A673 (cell line): ENCODE measurements around the gene BUB1B. TPM values are rescaled to one million over a fixed set of nuclear protein-coding genes. Genes with fewer than 3 reads are reported as not detected.

Experiments used
- BruUV-seq: library from RNA; stranded (reverse); fragments of 400-500 nt; replicated peaks from 2 replicates; lab custom pipeline; 2021; lab: Mats Ljungman, UMichigan
- CTCF ChIA-PET: fragments of 300-600 bp; sonication (Branson Sonifier 250); formaldehyde crosslinking; loops from one replicate; lab custom pipeline; 2022; ENCODE audit warnings: antibody characterized with exemption; lab: Charles Lee
- POLR2A ChIA-PET: fragments of 300-600 bp; sonication (Branson Sonifier 250); formaldehyde crosslinking; loops from one replicate; lab custom pipeline; 2022; ENCODE audit warnings: antibody characterized with exemption; ENCODE audit not compliant: low non-redundant PET; lab: Charles Lee
- DNase-seq: peaks from one replicate; pipeline ENCODE4 v3.0.0-alpha.2; 2015; ENCODE audit warnings: low spot score
- H3K27ac ChIP-seq: fragments of 200-600 bp; sonication (generic); 2 replicates; pipeline ENCODE4 v1.5.1; 2016; ENCODE audit warnings: mixed run types, low read depth, mild to moderate bottlenecking, mixed read lengths, antibody characterized with exemption, low read length; ENCODE audit not compliant: poor library complexity, severe bottlenecking
- H3K27me3 ChIP-seq: fragments of 200-600 bp; sonication (generic); replicated peaks from 2 replicates; pipeline ENCODE4 v1.6.1; 2017; ENCODE audit warnings: mixed run types, low read depth, mild to moderate bottlenecking, mixed read lengths, antibody characterized with exemption, low read length; ENCODE audit not compliant: insufficient read depth, poor library complexity
- H3K36me3 ChIP-seq: fragments of 200-600 bp; sonication (generic); 2 replicates; pipeline ENCODE4 v1.6.1; 2016; ENCODE audit warnings: mixed run types, mild to moderate bottlenecking, mixed read lengths, antibody characterized with exemption, low read length; ENCODE audit not compliant: insufficient read depth, poor library complexity, severe bottlenecking
- H3K4me1 ChIP-seq: fragments of 200-600 bp; sonication (generic); 2 replicates; pipeline ENCODE4 v1.6.1; 2017; ENCODE audit warnings: mixed run types, mild to moderate bottlenecking, mixed read lengths, antibody characterized with exemption, low read length; ENCODE audit not compliant: insufficient read depth, poor library complexity, severe bottlenecking
- H3K4me3 ChIP-seq: fragments of 200-600 bp; sonication (generic); 2 replicates; pipeline ENCODE4 v1.5.1; 2016; ENCODE audit warnings: low read depth, mixed run types, mild to moderate bottlenecking, mixed read lengths, low read length; ENCODE audit not compliant: poor library complexity, severe bottlenecking
- H3K9me3 ChIP-seq: fragments of 200-600 bp; sonication (generic); 2 replicates; pipeline ENCODE4 v1.6.1; 2016; ENCODE audit warnings: mixed run types, low read depth, mild to moderate bottlenecking, mixed read lengths, antibody characterized with exemption, low read length; ENCODE audit not compliant: poor library complexity, severe bottlenecking
- EZH2 ChIP-seq: fragments of 200-600 bp; sonication (generic); IDR thresholded peaks from 2 replicates; pipeline ENCODE4 v1.6.1; 2017; ENCODE audit warnings: borderline replicate concordance, low read depth, mild to moderate bottlenecking, mixed read lengths, antibody characterized with exemption, low read length; ENCODE audit not compliant: poor library complexity, severe bottlenecking
- intact Hi-C: fragments of 100-400 bp; cut with micrococcal nuclease; formaldehyde crosslinking; loops from one replicate; pipeline ENCODE4 v1.10.0; 2022; ENCODE audit not compliant: unreplicated experiment
- total RNA-seq: library from RNA; stranded (reverse); gene quantifications from 2 replicates; pipeline ENCODE4 v1.2.3, GENCODE V29; 2021
- TF ChIP-seq, protein P1 (sequence below): fragments of 300-800, 200-600 bp; sonication (generic); conservative IDR thresholded peaks from 2 replicates; pipeline ENCODE4 v1.5.1; 2017; ENCODE audit warnings: low read depth, mild to moderate bottlenecking, antibody characterized with exemption, low read length, moderate library complexity, mixed read lengths

Gene BUB1B
- total RNA-seq, 1 experiment from 2014 or later: 196 TPM

DNA sequence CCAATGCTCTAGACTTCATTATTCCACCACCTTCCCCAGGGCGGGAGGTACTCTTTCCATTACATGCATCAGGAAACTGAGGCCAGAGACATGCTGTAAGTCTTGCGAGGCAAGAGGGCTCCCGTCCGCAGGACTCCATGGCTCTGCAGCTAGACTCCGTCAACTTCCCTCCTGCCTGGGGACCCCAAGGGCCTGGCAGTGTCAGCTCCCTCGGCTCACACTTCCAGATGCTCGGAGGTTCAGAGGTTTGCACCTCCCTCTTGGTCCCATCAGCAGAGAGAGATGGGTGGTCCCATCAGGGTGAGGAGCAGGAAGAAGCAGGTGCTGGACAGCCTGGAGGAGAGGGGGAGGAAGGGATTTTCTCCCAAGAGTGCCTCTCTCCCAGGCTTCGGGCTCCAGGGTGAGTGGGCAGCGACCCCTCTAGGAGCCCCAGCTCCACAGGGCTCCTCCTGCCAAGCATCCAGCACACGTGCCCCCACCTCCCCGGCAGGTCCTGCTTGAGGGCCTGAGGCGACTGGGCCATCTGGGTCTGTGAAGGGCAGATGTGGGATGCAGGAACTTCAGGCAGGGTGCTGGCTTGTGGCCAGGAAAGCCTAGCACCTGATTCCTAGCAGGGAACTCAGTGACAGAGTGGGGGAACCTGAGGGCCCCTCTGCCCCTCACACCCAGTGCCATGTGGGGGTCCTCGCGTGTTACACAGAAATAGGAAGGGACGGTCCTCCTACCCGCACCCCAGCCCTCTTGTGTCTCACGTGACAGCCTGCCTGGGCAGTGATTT is 87.3 kb downstream of the BUB1B start:
- no peaks in the 10 kb centered on the region for H3K27me3 ChIP-seq

DNA sequence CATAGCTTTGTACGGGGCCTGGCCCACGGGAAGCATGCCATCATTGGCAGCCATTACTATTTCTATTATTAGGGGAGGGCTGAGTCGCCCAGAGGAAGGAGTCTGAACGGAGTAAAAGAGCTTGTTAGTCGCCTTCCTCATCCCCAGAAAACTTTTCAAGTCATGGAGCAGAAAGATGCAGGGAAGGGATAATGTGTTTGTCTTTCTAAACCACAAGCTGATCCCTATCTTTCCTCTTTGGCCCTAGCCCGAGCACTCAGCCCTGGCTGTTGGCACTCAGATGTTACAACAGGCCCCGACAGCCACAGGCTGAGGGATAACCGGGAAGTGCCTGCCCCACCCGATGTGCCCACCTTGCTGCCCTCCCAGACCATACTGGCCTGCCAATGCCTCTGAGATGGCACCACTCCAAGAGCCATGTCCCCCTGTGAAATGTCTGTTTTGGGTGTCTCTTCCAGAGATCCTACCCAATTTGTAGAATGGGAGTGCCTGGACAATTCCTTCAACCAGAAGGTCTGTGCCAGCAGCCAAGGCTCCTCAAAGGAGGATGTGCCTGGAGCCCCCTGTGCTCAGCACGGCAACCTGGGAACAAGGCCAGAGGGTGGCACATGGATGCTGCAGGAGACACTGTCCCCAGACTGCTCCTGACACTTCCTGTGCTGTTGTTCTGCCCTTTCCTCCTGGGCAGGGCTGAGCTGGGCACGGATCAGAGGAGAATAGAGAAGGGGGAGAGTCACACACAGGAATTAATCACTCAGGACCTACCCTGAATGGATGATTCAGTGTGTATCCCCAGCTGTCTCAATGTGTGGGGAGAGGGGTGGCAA is 88.8 kb downstream of the BUB1B start:
- H3K27ac ChIP-seq: no peak overlapping the region
- CTCF ChIA-PET: no interaction called here
- no peak for DNase-seq

More for the DNA sequence above, 87.3 kb downstream of the BUB1B start:
- intact Hi-C loops: no loop called here
- Histone ChIP-seq H3K27ac (no peak overlapping the region), H3K9me3 (no peaks in the 10 kb centered on the region), H3K4me1 (peaks cover 5% of the 10 kb centered on the region), H3K36me3 (no peaks in the 10 kb centered on the region), H3K4me3 (no peak overlapping the region)
- no TSS peak for BruUV-seq
- POLR2A ChIA-PET: no interaction called here
- no peak for TF ChIP-seq EZH2
- TF ChIP-seq, protein P1, sequence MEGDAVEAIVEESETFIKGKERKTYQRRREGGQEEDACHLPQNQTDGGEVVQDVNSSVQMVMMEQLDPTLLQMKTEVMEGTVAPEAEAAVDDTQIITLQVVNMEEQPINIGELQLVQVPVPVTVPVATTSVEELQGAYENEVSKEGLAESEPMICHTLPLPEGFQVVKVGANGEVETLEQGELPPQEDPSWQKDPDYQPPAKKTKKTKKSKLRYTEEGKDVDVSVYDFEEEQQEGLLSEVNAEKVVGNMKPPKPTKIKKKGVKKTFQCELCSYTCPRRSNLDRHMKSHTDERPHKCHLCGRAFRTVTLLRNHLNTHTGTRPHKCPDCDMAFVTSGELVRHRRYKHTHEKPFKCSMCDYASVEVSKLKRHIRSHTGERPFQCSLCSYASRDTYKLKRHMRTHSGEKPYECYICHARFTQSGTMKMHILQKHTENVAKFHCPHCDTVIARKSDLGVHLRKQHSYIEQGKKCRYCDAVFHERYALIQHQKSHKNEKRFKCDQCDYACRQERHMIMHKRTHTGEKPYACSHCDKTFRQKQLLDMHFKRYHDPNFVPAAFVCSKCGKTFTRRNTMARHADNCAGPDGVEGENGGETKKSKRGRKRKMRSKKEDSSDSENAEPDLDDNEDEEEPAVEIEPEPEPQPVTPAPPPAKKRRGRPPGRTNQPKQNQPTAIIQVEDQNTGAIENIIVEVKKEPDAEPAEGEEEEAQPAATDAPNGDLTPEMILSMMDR: no peak
- CTCF ChIA-PET: no interaction called here
- DNase-seq: no peak

DNA sequence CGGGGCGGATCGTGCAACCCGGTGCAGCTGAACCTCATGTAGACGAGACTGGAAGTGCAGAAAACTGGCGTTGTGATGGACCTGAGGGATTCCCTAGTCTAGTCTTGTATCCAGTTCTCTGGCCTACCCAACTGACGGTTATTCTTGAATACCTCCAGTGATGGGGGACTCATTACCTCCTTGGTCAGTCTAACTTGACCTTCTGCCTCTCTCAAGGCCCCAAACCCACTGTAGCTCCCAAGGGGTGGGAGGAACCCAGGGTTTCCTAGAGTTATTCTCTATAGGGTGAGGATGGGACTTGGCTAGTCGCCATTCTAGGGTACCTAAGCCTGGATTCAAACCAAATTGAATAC is 89.4 kb downstream of the BUB1B start:
- CTCF ChIA-PET: no interaction called here
- H3K27me3 ChIP-seq: no peaks in the 10 kb centered on the region
- BruUV-seq: no TSS peak
- no peaks in the 10 kb centered on the region for H3K36me3 ChIP-seq
- POLR2A ChIA-PET: no interaction called here
- no peak for TF ChIP-seq EZH2
- no peak overlapping the region for H3K4me3 ChIP-seq
- H3K4me1 ChIP-seq: peaks cover 10% of the 10 kb centered on the region
- no peaks in the 10 kb centered on the region for H3K9me3 ChIP-seq
- intact Hi-C loops: no loop called here
- H3K27ac ChIP-seq: no peak overlapping the region
- DNase-seq: no peak

More for the DNA sequence above, 88.8 kb downstream of the BUB1B start:
- POLR2A ChIA-PET: no interaction called here
- peaks cover 10% of the 10 kb centered on the region for H3K4me1 ChIP-seq
- H3K4me3 ChIP-seq: no peak overlapping the region
- intact Hi-C loops: no loop called here
- H3K9me3 ChIP-seq: no peaks in the 10 kb centered on the region
- no peaks in the 10 kb centered on the region for H3K36me3 ChIP-seq
- TF ChIP-seq, protein P1: no peak
- TF ChIP-seq EZH2: no peak
- H3K27me3 ChIP-seq: no peaks in the 10 kb centered on the region
- no TSS peak for BruUV-seq
